ENCODE data around the gene PRKN. TPM values are rescaled to one million over a fixed set of nuclear protein-coding genes. Genes with fewer than 3 reads are reported as not detected.

The PRKN gene
- total and polyA plus RNA-seq, 2 experiments from 2014 or later, result 0.10 to 0.84 TPM

- H3K79me2 ChIP-seq (replicated peaks; ENCODE audit: insufficient read depth), result no peaks in the 10 kb centered on the region
- Mint-ChIP-seq H3K27me3 (ENCODE audit: insufficient read depth, low read depth, poor library complexity) (no peaks in the 10 kb centered on the region), H3K27ac (no peak overlapping the region), H3K4me1 (peaks cover 8% of the 10 kb centered on the region; the same call in 2 of the 3 replicates), H3K9me3 (no peaks in the 10 kb centered on the region), H3K36me3 (ENCODE audit: low read depth) (no peaks in the 10 kb centered on the region), H3K4me3 (no peak overlapping the region)
- DNase-seq (ENCODE audit: low spot score) (no peak), ATAC-seq (no peak)
- no peaks in the 10 kb centered on the region for H3K4me1 ChIP-seq (ENCODE audit: insufficient read depth)
- no peaks in the 10 kb centered on the region for H3K27me3 ChIP-seq (ENCODE audit: insufficient read depth)
- H3K36me3 ChIP-seq (ENCODE audit: insufficient read depth), result no peaks in the 10 kb centered on the region
- H3F3A ChIP-seq (replicated peaks; ENCODE audit: low read depth), result no peaks in the 10 kb centered on the region
- H3K9me2 ChIP-seq (ENCODE audit: insufficient read depth), result no peaks in the 10 kb centered on the region
- H3K4me3 ChIP-seq, result no peak overlapping the region
- H3K4me2 ChIP-seq, result no peak overlapping the region
- no peak overlapping the region for H2AFZ ChIP-seq
- H3K27ac ChIP-seq (ENCODE audit: low read depth), result no peak overlapping the region
- H4K20me1 ChIP-seq (replicated peaks; ENCODE audit: insufficient read depth), result no peaks in the 10 kb centered on the region
- TF ChIP-seq EZH2phosphoT487 (IDR thresholded peaks at IDR 0.05; ENCODE audit: unreplicated experiment), result no peak
- TF ChIP-seq POLR2AphosphoS5 (IDR thresholded peaks at IDR 0.05; ENCODE audit: low read depth), result no peak
- TF ChIP-seq REST (IDR thresholded peaks at IDR 0.05; ENCODE audit: unreplicated experiment), result no peak
- no peak for TF ChIP-seq JUNB (IDR thresholded peaks at IDR 0.05; ENCODE audit: unreplicated experiment)
- no peak for TF ChIP-seq CTCF (conservative IDR thresholded peaks at IDR 0.05; ENCODE audit: low read depth in 2 of 2)
- TF ChIP-seq NANOG (IDR thresholded peaks at IDR 0.05; ENCODE audit: borderline replicate concordance), result no peak
- no peak for TF ChIP-seq ZNF114 (CRISPR knock-in tag; IDR thresholded peaks at IDR 0.05)
- TF ChIP-seq ETS1 (IDR thresholded peaks at IDR 0.05), result no peak
- TF ChIP-seq CREB1 (CRISPR knock-in tag; IDR thresholded peaks at IDR 0.05; ENCODE audit: low read depth), result no peak
- no peak for TF ChIP-seq STAT1 (IDR thresholded peaks at IDR 0.05; ENCODE audit: unreplicated experiment)
Measured at GRCh38 chr6:162364488-162364887, 363.1 kb downstream of the PRKN start.

GRCh38 chr6:162363757-162364156 is 363.8 kb downstream of the PRKN start:
- no peak overlapping the region for H3K27ac Mint-ChIP-seq
- Histone ChIP-seq H3F3A (replicated peaks; ENCODE audit: low read depth) (no peaks in the 10 kb centered on the region), H3K79me2 (replicated peaks; ENCODE audit: insufficient read depth) (no peaks in the 10 kb centered on the region), H3K4me1 (ENCODE audit: insufficient read depth) (no peaks in the 10 kb centered on the region), H3K4me2 (no peak overlapping the region), H3K4me3 (no peak overlapping the region), H3K27ac (ENCODE audit: low read depth) (no peak overlapping the region), H3K27me3 (ENCODE audit: insufficient read depth) (no peaks in the 10 kb centered on the region), H2AFZ (peak overlapping the region; percentile 41; the same call in 1 of the 2 replicates), H4K20me1 (replicated peaks; ENCODE audit: insufficient read depth) (no peaks in the 10 kb centered on the region), H3K36me3 (ENCODE audit: insufficient read depth) (no peaks in the 10 kb centered on the region), H3K9me2 (ENCODE audit: insufficient read depth) (no peaks in the 10 kb centered on the region)
- ATAC-seq, result peak; percentile 82
- H3K4me3 Mint-ChIP-seq, result no peak overlapping the region
- peak; percentile 12 for DNase-seq (ENCODE audit: low spot score)
- no peaks in the 10 kb centered on the region for H3K27me3 Mint-ChIP-seq (ENCODE audit: insufficient read depth, low read depth, poor library complexity)
- H3K4me1 Mint-ChIP-seq, result peaks cover 8% of the 10 kb centered on the region; the same call in 2 of the 3 replicates
- H3K36me3 Mint-ChIP-seq (ENCODE audit: low read depth), result no peaks in the 10 kb centered on the region
- H3K9me3 Mint-ChIP-seq, result no peaks in the 10 kb centered on the region
- TF ChIP-seq CTCF (conservative IDR thresholded peaks at IDR 0.05; ENCODE audit: low read depth in 2 of 2) (no peak), JUNB (IDR thresholded peaks at IDR 0.05; ENCODE audit: unreplicated experiment) (no peak)

All from GM23338 (cell line).